Mesenchymal stem cell (in vitro differentiated cells and primary cell): ENCODE measurements around the gene NFATC4.
A peak's percentile ranks its signal among the peaks of the same experiment; 100 is the strongest.

Experiments
- DNase-seq: peaks from one replicate; pipeline ENCODE4 v3.0.0-alpha.2; 2013
- H2AFZ ChIP-seq: one replicate; pipeline ENCODE4 v1.6.1; 2013; ENCODE audit warnings: low read depth, mild to moderate bottlenecking, control low read depth, inconsistent platforms, low read length, moderate library complexity
- H2AK5ac ChIP-seq: 2 replicates; pipeline ENCODE4 v1.6.1; 2013; ENCODE audit warnings: low read length, moderate library complexity, mild to moderate bottlenecking, inconsistent platforms; ENCODE audit not compliant: severe bottlenecking
- H2BK120ac ChIP-seq: one replicate; pipeline ENCODE4 v1.6.1; 2013; ENCODE audit warnings: low read depth, mild to moderate bottlenecking, inconsistent platforms, low read length, moderate library complexity
- H2BK12ac ChIP-seq, 2 experiments: one replicate each; pipeline ENCODE4 v1.6.1; 2013; ENCODE audit warnings: inconsistent platforms in 2 of 2, low read length in 2 of 2, mild to moderate bottlenecking in 2 of 2, moderate library complexity in 2 of 2, control low read depth in 1 of 2
- H2BK15ac ChIP-seq: one replicate; pipeline ENCODE4 v1.6.1; 2013; ENCODE audit warnings: mild to moderate bottlenecking, low read depth, inconsistent platforms; ENCODE audit not compliant: poor library complexity, severe bottlenecking
- H2BK5ac ChIP-seq: 2 replicates; pipeline ENCODE4 v1.6.1; 2013; ENCODE audit warnings: low read depth, mild to moderate bottlenecking, low read length, control low read depth, inconsistent platforms; ENCODE audit not compliant: poor library complexity, severe bottlenecking
- H3K14ac ChIP-seq, 2 experiments: one replicate each; pipeline ENCODE4 v1.6.1; 2013; ENCODE audit warnings: inconsistent platforms in 2 of 2, low read length in 2 of 2, control low read depth in 1 of 2, mild to moderate bottlenecking in 1 of 2, moderate library complexity in 1 of 2
- H3K18ac ChIP-seq, 2 experiments: one replicate each; pipeline ENCODE4 v1.6.1; 2013; ENCODE audit warnings: inconsistent platforms in 2 of 2, low read length in 2 of 2, control low read depth in 1 of 2, low read depth in 1 of 2, mild to moderate bottlenecking in 1 of 2
- H3K23ac ChIP-seq, 2 experiments: one replicate each; pipeline ENCODE4 v1.6.1; 2013; ENCODE audit warnings: inconsistent platforms in 2 of 2, low read length in 2 of 2, mild to moderate bottlenecking in 2 of 2, moderate library complexity in 2 of 2, control low read depth in 1 of 2
- H3K27ac ChIP-seq: 2 replicates; pipeline ENCODE4 v1.5.1; 2013; ENCODE audit warnings: mild to moderate bottlenecking, moderate library complexity, low read length, control low read depth, inconsistent platforms; ENCODE audit not compliant: poor library complexity, severe bottlenecking
- H3K27me3 ChIP-seq, 2 experiments: 2 replicates each; pipeline versions ENCODE4 v1.6.1 to v1.7.0; 2013; ENCODE audit warnings: low read length in 2 of 2, mild to moderate bottlenecking in 2 of 2, moderate library complexity in 2 of 2, control low read depth in 1 of 2, inconsistent platforms in 1 of 2; ENCODE audit not compliant: control insufficient read depth in 1 of 2, insufficient read depth in 1 of 2
- H3K36me3 ChIP-seq, 2 experiments: 2 replicates each; pipeline versions ENCODE4 v1.6.1 to v1.7.0; 2013; ENCODE audit warnings: low read length in 2 of 2, control low read depth in 1 of 2, inconsistent platforms in 1 of 2, low read depth in 1 of 2, mild to moderate bottlenecking in 1 of 2; ENCODE audit not compliant: insufficient read depth in 2 of 2, control insufficient read depth in 1 of 2
- H3K4ac ChIP-seq, 2 experiments: one replicate each; pipeline ENCODE4 v1.6.1; 2013; ENCODE audit warnings: inconsistent platforms in 2 of 2, low read length in 2 of 2, mild to moderate bottlenecking in 2 of 2, moderate library complexity in 2 of 2, control low read depth in 1 of 2, low read depth in 1 of 2
- H3K4me1 ChIP-seq: 2 replicates; pipeline ENCODE4 v1.6.1; 2013; ENCODE audit warnings: low read depth, low read length, control low read depth; ENCODE audit not compliant: control insufficient read depth, insufficient read depth
- H3K4me2 ChIP-seq: 2 replicates; pipeline ENCODE4 v1.6.1; 2013; ENCODE audit warnings: low read length, mild to moderate bottlenecking, inconsistent platforms; ENCODE audit not compliant: poor library complexity, severe bottlenecking
- H3K4me3 ChIP-seq, 2 experiments: 2 replicates each; pipeline versions ENCODE4 v1.5.1 to v1.7.0; 2013; ENCODE audit warnings: low read length in 2 of 2, mild to moderate bottlenecking in 2 of 2, control low read depth in 1 of 2, low read depth in 1 of 2; ENCODE audit not compliant: insufficient read depth in 1 of 2
- H3K79me1 ChIP-seq: replicated peaks from 2 replicates; pipeline ENCODE4 v1.6.1; 2013; ENCODE audit warnings: mild to moderate bottlenecking, control low read depth, low read length, inconsistent platforms; ENCODE audit not compliant: poor library complexity, severe bottlenecking
- H3K9ac ChIP-seq: 2 replicates; pipeline ENCODE4 v1.7.0; 2013; ENCODE audit warnings: mild to moderate bottlenecking, low read length, moderate library complexity
- H3K9me3 ChIP-seq: 2 replicates; pipeline ENCODE4 v1.7.0; 2013; ENCODE audit warnings: mild to moderate bottlenecking, low read length; ENCODE audit not compliant: control insufficient read depth
- H4K8ac ChIP-seq: one replicate; pipeline ENCODE4 v1.6.1; 2013; ENCODE audit warnings: inconsistent platforms, mild to moderate bottlenecking, low read length, moderate library complexity
- H4K91ac ChIP-seq: one replicate; pipeline ENCODE4 v1.6.1; 2013; ENCODE audit warnings: mild to moderate bottlenecking, low read length, inconsistent platforms
- WGBS: methylation state at CpG from one replicate; pipeline ENCODE4 v1.1.7; 2013; ENCODE audit warnings: mixed read lengths; 5-methylcytosine and 5-hydroxymethylcytosine counted together

The NFATC4 gene

DNA sequence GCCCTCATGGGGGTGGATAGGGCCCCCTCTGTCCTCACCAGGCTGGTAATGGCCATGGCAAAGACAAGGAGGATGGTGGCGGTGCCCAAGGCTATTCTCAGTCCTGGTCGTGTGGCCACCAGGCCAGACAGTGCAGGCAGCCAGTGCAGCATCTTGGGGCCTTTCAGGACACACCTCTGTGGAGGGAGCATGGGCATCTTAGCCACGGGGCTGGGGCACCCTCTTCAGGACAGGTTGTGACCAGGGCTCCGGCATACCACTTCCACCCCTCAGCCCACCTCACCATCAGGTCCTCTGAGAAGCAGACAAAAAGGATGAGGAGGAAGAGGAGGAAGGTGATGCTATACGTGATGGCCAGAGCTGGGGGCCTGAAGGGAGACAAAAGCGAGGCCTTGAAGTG lies 44.0 kb upstream of the NFATC4 start:
- H3K9me3 ChIP-seq: no peaks in the 10 kb centered on the region
- H3K36me3 ChIP-seq: no peaks in the 10 kb centered on the region
- H3K14ac ChIP-seq: no peak overlapping the region
- peaks cover 4 to 48% of the 10 kb centered on the region in 2 experiments for H3K27me3 ChIP-seq
- no peak overlapping the region for H2BK5ac ChIP-seq
- H3K23ac ChIP-seq: no peak overlapping the region
- no peak overlapping the region for H2BK15ac ChIP-seq
- H3K27ac ChIP-seq: no peak overlapping the region
- H2AK5ac ChIP-seq: no peak overlapping the region
- peaks cover 6% of the 10 kb centered on the region for H3K4me1 ChIP-seq
- no peak overlapping the region for H3K18ac ChIP-seq
- H4K91ac ChIP-seq: peak overlapping the region; percentile 78
- H3K4me3 ChIP-seq: no peak overlapping the region
- no peak overlapping the region for H2BK120ac ChIP-seq
- no peak overlapping the region for H3K4ac ChIP-seq
- no peaks in the 10 kb centered on the region for H3K79me1 ChIP-seq
- no peak overlapping the region for H3K4me2 ChIP-seq
- H2AFZ ChIP-seq: no peak overlapping the region
- H3K9ac ChIP-seq: no peak overlapping the region
- 78% methylated on average over 4 of the region's 6 CpGs for WGBS
- no peak for DNase-seq
- H4K8ac ChIP-seq: no peak overlapping the region
- no peak overlapping the region for H2BK12ac ChIP-seq

DNA sequence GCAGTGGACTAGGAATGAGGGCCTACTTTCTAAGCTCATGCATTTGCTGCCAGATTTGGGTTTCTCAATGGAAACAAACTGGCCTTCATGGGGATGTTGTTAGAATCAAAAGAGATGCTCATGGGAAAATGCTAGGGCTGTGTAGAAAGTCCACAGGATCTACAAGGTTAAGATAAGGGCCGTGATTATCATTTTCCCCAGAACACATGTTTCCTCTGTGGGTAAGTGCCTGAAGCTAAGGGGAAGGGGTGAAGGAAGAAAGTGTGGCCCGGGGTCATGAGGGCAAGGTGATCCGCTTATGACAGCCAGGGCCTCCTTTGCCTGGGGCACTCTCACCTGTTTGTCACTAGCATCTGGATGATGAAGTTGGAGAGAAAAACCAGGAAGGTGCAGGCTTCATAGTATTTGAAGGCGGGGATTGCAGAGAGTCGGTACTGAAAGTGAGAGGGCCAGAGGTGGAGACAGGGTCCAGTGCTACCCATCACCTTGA lies 42.9 kb upstream of the NFATC4 start:
- no peak overlapping the region for H3K9ac ChIP-seq
- no peak overlapping the region for H3K18ac ChIP-seq
- H2AFZ ChIP-seq: no peak overlapping the region
- no peaks in the 10 kb centered on the region for H3K79me1 ChIP-seq
- H3K36me3 ChIP-seq: no peaks in the 10 kb centered on the region
- no peak overlapping the region for H2BK12ac ChIP-seq
- H3K27ac ChIP-seq: no peak overlapping the region
- peaks cover under 1 to 38% of the 10 kb centered on the region in 2 experiments for H3K27me3 ChIP-seq
- H3K4me2 ChIP-seq: no peak overlapping the region
- H2BK15ac ChIP-seq: no peak overlapping the region
- no peak overlapping the region for H4K8ac ChIP-seq
- DNase-seq: no peak
- no peak overlapping the region for H2BK5ac ChIP-seq
- no peak overlapping the region for H3K14ac ChIP-seq
- H3K9me3 ChIP-seq: no peaks in the 10 kb centered on the region
- H2AK5ac ChIP-seq: no peak overlapping the region
- no peak overlapping the region for H2BK120ac ChIP-seq
- WGBS: 96% methylated on average over 5 of the region's 5 CpGs
- no peak overlapping the region for H4K91ac ChIP-seq
- no peak overlapping the region for H3K4ac ChIP-seq
- H3K4me3 ChIP-seq: no peak overlapping the region
- H3K23ac ChIP-seq: no peak overlapping the region
- H3K4me1 ChIP-seq: peaks cover 6% of the 10 kb centered on the region

DNA sequence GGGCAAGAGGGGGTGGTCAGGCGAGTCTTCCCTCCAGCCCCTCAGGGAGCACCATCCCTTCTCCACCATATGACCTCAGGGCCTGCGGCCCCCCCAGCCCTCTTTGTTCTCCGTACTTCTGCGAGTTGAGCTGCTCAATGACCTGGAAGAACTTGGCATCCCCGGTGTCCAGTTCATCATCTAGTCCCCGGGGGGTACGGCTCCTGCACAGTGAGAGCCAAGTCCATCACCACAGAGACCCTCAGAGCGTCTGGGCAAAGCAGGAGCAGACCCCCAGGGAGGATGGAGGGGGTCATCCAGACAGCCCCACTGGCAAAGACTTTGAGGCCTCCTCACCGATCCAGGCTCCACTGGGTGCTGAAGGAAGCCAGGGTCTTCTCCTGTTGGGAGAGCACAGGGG lies 42.0 kb upstream of the NFATC4 start:
- no peak overlapping the region for H4K8ac ChIP-seq
- H3K9me3 ChIP-seq: no peaks in the 10 kb centered on the region
- H2BK12ac ChIP-seq: no peak overlapping the region
- H2BK5ac ChIP-seq: no peak overlapping the region
- H3K18ac ChIP-seq: no peak overlapping the region
- no peak overlapping the region for H2BK15ac ChIP-seq
- H3K23ac ChIP-seq: no peak overlapping the region
- peaks cover 0 to 34% of the 10 kb centered on the region in 2 experiments for H3K27me3 ChIP-seq
- no peak overlapping the region for H2AFZ ChIP-seq
- no peak overlapping the region for H3K4me2 ChIP-seq
- H2BK120ac ChIP-seq: no peak overlapping the region
- H3K9ac ChIP-seq: no peak overlapping the region
- no peaks in the 10 kb centered on the region for H3K36me3 ChIP-seq
- 86% methylated on average over 9 of the region's 9 CpGs for WGBS
- DNase-seq: no peak
- H3K14ac ChIP-seq: no peak overlapping the region
- H3K4me1 ChIP-seq: peaks cover 6% of the 10 kb centered on the region
- H3K79me1 ChIP-seq: no peaks in the 10 kb centered on the region
- H3K4me3 ChIP-seq: no peak overlapping the region
- no peak overlapping the region for H3K4ac ChIP-seq
- no peak overlapping the region for H3K27ac ChIP-seq
- H2AK5ac ChIP-seq: no peak overlapping the region
- no peak overlapping the region for H4K91ac ChIP-seq

DNA sequence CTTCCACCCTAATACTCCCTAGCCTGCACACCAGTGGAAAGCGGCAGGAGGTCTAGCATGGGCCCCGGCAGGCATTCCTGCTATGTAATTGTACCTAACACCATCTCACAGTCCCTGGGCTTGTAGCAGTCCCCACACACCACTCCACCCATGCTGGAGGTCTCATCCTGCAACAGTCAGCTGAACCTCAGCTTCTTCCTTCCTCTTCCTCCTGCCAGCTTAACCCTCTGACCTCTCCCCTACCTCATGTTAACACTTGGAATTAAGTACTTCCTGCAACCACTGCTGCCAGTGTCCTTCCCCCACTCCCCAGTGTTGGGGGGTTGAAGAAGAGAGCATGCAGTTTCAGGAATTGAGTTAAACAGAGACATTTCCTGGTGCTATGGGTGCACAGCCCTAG lies 40.7 kb upstream of the NFATC4 start:
- no peak for DNase-seq
- Histone ChIP-seq H2BK15ac (no peak overlapping the region), H2AK5ac (no peak overlapping the region), H3K18ac (no peak overlapping the region), H2BK12ac (no peak overlapping the region), H3K27ac (no peak overlapping the region), H4K91ac (no peak overlapping the region), H3K4me1 (peaks cover 4% of the 10 kb centered on the region), H4K8ac (no peak overlapping the region), H3K27me3 (peaks cover 0 to 32% of the 10 kb centered on the region in 2 experiments), H3K4me3 (no peak overlapping the region), H3K14ac (no peak overlapping the region), H2BK120ac (no peak overlapping the region), H3K4ac (no peak overlapping the region), H3K4me2 (no peak overlapping the region), H2AFZ (no peak overlapping the region), H3K9me3 (no peaks in the 10 kb centered on the region), H3K23ac (no peak overlapping the region), H3K79me1 (no peaks in the 10 kb centered on the region), H3K9ac (no peak overlapping the region), H2BK5ac (no peak overlapping the region), H3K36me3 (no peaks in the 10 kb centered on the region)
- 70% methylated on average over 2 of the region's 2 CpGs for WGBS
